Stimulated activated CD4-positive, alpha-beta T cell treated with anti-CD3 and anti-CD28 coated beads, Interleukin-2, amount 100 ng/mL, for 4 hours (primary cell): ENCODE measurements around the gene TMEM263.
"Not testable (repeated sequence)": the region's sequence is repeated elsewhere in the genome, so short reads cannot be mapped to it uniquely, and the experiment has no call there.

Experiments
- DNase-seq: peaks from one replicate; pipeline ENCODE4 v3.0.0-alpha.2; 2020; ENCODE audit warnings: low read depth

TMEM263 gene

GRCh38 chr12:106986625-106987389, 31.1 kb downstream of the TMEM263 start, which contains the start of gene MTERF2:
Gene MTERF2 (minus strand): TSS chr12:106987146. CDS start chr12:106978714, 8,432 bp downstream.
- peak; percentile 63 for DNase-seq

- no peak for DNase-seq
Observed at GRCh38 chr12:106987846-106988245, 32.1 kb downstream of the TMEM263 start.

GRCh38 chr12:106994579-106995220, 39.0 kb downstream of the TMEM263 start:
- no peak for DNase-seq

GRCh38 chr12:106996102-106996501, 40.4 kb downstream of the TMEM263 start:
- DNase-seq, result not testable (repeated sequence)

- DNase-seq, result no peak
Observed at GRCh38 chr12:106997916-106998315, 42.2 kb downstream of the TMEM263 start.

- DNase-seq, result no peak
Observed at GRCh38 chr12:106999446-106999845, 43.7 kb downstream of the TMEM263 start.

- not testable (repeated sequence) for DNase-seq
Observed at GRCh38 chr12:107002665-107003064, 47.0 kb downstream of the TMEM263 start.

GRCh38 chr12:107007411-107007810, 51.7 kb downstream of the TMEM263 start:
- no peak for DNase-seq

- DNase-seq, result no peak
Observed at GRCh38 chr12:107011519-107011918, 55.8 kb downstream of the TMEM263 start.

GRCh38 chr12:107012736-107013425, 57.2 kb downstream of the TMEM263 start:
- DNase-seq, result no peak

GRCh38 chr12:107014055-107014454, 58.3 kb downstream of the TMEM263 start:
- DNase-seq, result no peak

- DNase-seq, result no peak
Observed at GRCh38 chr12:107017042-107017441, 61.3 kb downstream of the TMEM263 start.

- DNase-seq, result no peak
Observed at GRCh38 chr12:107019546-107019945, 63.8 kb downstream of the TMEM263 start.
